ENCODE measurements around the gene WT1. TPM values are rescaled to one million over a fixed set of nuclear protein-coding genes. Genes with fewer than 3 reads are reported as not detected.
A peak's percentile ranks its signal among the peaks of the same experiment; 100 is the strongest.

WT1 gene
- total and polyA plus RNA-seq, 2 of the 4 experiments (the other 2 are of a cell fraction) = not detected

GRCh38 chr11:32425761-32426160, 9.6 kb downstream of the WT1 start:
- no peak overlapping the region for H3K14ac ChIP-seq (replicated peaks; ENCODE audit: low read depth, low read length)
- no peak overlapping the region for H3K18ac ChIP-seq (ENCODE audit: low read depth, low read length)
- no peaks in the 10 kb centered on the region for H3K36me3 ChIP-seq (ENCODE audit: control insufficient read depth, insufficient read depth, low read length)
- CTCF ChIA-PET = interaction anchor here (0.6 kb wide), 1 partner anchor 1321 kb away, joined by 4 read pairs; no protein-coding TSS in a partner anchor
- no peak overlapping the region for H3K9ac ChIP-seq (ENCODE audit: low read depth, low read length)
- H2AK5ac ChIP-seq (ENCODE audit: low read depth, low read length) = no peak overlapping the region
- ATAC-seq (ENCODE audit: low read depth) (no peak), DNase-seq (no peak)
- dilution Hi-C loops (cut with HindIII; ENCODE audit: low sequenced_read_pairs, unreplicated experiment) (no loop called here), intact Hi-C loops (cut with micrococcal nuclease) (no loop called here), in situ Hi-C loops (cut with MboI; ENCODE audit: low sequenced_read_pairs) (loop anchor here (5.0 kb wide), 1 partner anchor 52 kb away; no protein-coding TSS in a partner anchor)
- POLR2A ChIA-PET (ENCODE audit: unreplicated experiment) = no interaction called here
- peaks cover 61% of the 10 kb centered on the region for H3K27me3 ChIP-seq (ENCODE audit: control insufficient read depth, insufficient read depth, low read length)
- no peak overlapping the region for H3K23ac ChIP-seq (ENCODE audit: low read depth, low read length)
- TF ChIP-seq CHD1 (IDR thresholded peaks at IDR 0.05; ENCODE audit: low read depth, low read length) = no peak
- no peak for TF ChIP-seq RCOR1 (IDR thresholded peaks at IDR 0.05; ENCODE audit: insufficient replicate concordance, low read length)
- TF ChIP-seq MAZ (IDR thresholded peaks at IDR 0.05; ENCODE audit: borderline replicate concordance, low read depth, low read length) = no peak
- TF ChIP-seq MXI1 (IDR thresholded peaks at IDR 0.05; ENCODE audit: borderline replicate concordance, low read depth, low read length) = no peak
- TF ChIP-seq MAFK (IDR thresholded peaks at IDR 0.05; ENCODE audit: low read depth, low read length) = no peak
- no peak for TF ChIP-seq CEBPB (IDR thresholded peaks at IDR 0.05; ENCODE audit: low read depth, low read length)
- TF ChIP-seq RAD21 (IDR thresholded peaks at IDR 0.05; ENCODE audit: low read length) = no peak
- no peak for TF ChIP-seq SMC3 (IDR thresholded peaks at IDR 0.05; ENCODE audit: low read depth, low read length)
- no peak for TF ChIP-seq RFX5 (IDR thresholded peaks at IDR 0.05; ENCODE audit: low read depth, low read length)
- no peak for TF ChIP-seq BHLHE40 (IDR thresholded peaks at IDR 0.05; ENCODE audit: low read depth, low read length)
- TF ChIP-seq ELK1 (IDR thresholded peaks at IDR 0.05; ENCODE audit: borderline replicate concordance, low read depth, low read length) = no peak
- TF ChIP-seq, protein P1, sequence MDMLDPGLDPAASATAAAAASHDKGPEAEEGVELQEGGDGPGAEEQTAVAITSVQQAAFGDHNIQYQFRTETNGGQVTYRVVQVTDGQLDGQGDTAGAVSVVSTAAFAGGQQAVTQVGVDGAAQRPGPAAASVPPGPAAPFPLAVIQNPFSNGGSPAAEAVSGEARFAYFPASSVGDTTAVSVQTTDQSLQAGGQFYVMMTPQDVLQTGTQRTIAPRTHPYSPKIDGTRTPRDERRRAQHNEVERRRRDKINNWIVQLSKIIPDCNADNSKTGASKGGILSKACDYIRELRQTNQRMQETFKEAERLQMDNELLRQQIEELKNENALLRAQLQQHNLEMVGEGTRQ (IDR thresholded peaks at IDR 0.05; ENCODE audit: low read depth, low read length) = no peak
- no peak for TF ChIP-seq NFE2L2 (IDR thresholded peaks at IDR 0.05; ENCODE audit: low read depth, low read length)
- TF ChIP-seq, protein P2, sequence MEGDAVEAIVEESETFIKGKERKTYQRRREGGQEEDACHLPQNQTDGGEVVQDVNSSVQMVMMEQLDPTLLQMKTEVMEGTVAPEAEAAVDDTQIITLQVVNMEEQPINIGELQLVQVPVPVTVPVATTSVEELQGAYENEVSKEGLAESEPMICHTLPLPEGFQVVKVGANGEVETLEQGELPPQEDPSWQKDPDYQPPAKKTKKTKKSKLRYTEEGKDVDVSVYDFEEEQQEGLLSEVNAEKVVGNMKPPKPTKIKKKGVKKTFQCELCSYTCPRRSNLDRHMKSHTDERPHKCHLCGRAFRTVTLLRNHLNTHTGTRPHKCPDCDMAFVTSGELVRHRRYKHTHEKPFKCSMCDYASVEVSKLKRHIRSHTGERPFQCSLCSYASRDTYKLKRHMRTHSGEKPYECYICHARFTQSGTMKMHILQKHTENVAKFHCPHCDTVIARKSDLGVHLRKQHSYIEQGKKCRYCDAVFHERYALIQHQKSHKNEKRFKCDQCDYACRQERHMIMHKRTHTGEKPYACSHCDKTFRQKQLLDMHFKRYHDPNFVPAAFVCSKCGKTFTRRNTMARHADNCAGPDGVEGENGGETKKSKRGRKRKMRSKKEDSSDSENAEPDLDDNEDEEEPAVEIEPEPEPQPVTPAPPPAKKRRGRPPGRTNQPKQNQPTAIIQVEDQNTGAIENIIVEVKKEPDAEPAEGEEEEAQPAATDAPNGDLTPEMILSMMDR (conservative IDR thresholded peaks at IDR 0.05; ENCODE audit: low read depth, low read length) = no peak
- TF ChIP-seq POLR2A (IDR thresholded peaks at IDR 0.05; ENCODE audit: low read depth, low read length) = no peak
- no peak for TF ChIP-seq FOS (IDR thresholded peaks at IDR 0.05; ENCODE audit: low read depth, low read length)
- H3K9me3 ChIP-seq (ENCODE audit: control insufficient read depth, insufficient read depth, low read length) = 0 out of 2 replicates have a peak, but pooled peaks cover 2% of the 10 kb centered on the region
- no peak overlapping the region for H2BK120ac ChIP-seq (ENCODE audit: low read depth, low read length)
- no peak overlapping the region for H2AK9ac ChIP-seq (replicated peaks; ENCODE audit: low read depth, low read length, poor library complexity)
- H2AFZ ChIP-seq (replicated peaks; ENCODE audit: low read length, poor library complexity) = peak overlapping the region; percentile 40
- no peak overlapping the region for H3K4me2 ChIP-seq (ENCODE audit: low read depth, low read length)
- H2BK15ac ChIP-seq (ENCODE audit: low read depth, low read length) = no peak overlapping the region
- H2BK20ac ChIP-seq (ENCODE audit: low read depth, low read length) = no peak overlapping the region
- no peak overlapping the region for H4K91ac ChIP-seq (ENCODE audit: insufficient read depth, low read depth, low read length)
- H4K20me1 ChIP-seq (ENCODE audit: insufficient read depth, low read length) = no peaks in the 10 kb centered on the region
- no peaks in the 10 kb centered on the region for H3K79me1 ChIP-seq (ENCODE audit: low read depth in 1 of 2, low read length in 2 of 2)
- H2BK5ac ChIP-seq (ENCODE audit: low read depth, low read length, poor library complexity, severe bottlenecking) = no peak overlapping the region
- H3K4me1 ChIP-seq (ENCODE audit: control insufficient read depth, insufficient read depth, low read length) = no peaks in the 10 kb centered on the region
- no peak overlapping the region for H3K4ac ChIP-seq (ENCODE audit: low read depth, low read length)
- H4K5ac ChIP-seq (ENCODE audit: low read depth, low read length) = no peak overlapping the region
- no peak overlapping the region for H3K56ac ChIP-seq (ENCODE audit: extremely low read depth, insufficient read depth, low read length)
- no CpG with 5 or more reads among the region's 5 CpGs for WGBS, 2 experiments (ENCODE audit: extremely low coverage in 2 of 2, insufficient read length in 1 of 2)
- H3K27ac ChIP-seq (ENCODE audit: insufficient read depth, low read length) = no peak overlapping the region
- no TSS peak for BruUV-seq (replicated peaks)
- no peaks in the 10 kb centered on the region for H3K9me1 ChIP-seq (ENCODE audit: insufficient read depth, low read length)
- H3K4me3 ChIP-seq (ENCODE audit: insufficient read depth, low read depth, low read length) = no peak overlapping the region
- H4K8ac ChIP-seq (ENCODE audit: low read depth in 2 of 2, low read length in 2 of 2) = no peak overlapping the region
